Cardiac muscle cell (in vitro differentiated cells and primary cell): ENCODE measurements around the gene RDM1. TPM values are rescaled to one million over a fixed set of nuclear protein-coding genes. Genes with fewer than 3 reads are reported as not detected.
A peak's percentile ranks its signal among the peaks of the same experiment; 100 is the strongest.

Source experiments
- DNase-seq, 2 donors: peaks; one replicate each; pipeline versions ENCODE4 v3.0.0 to v3.0.0-alpha.2; 2010 to 2017; ENCODE audit warnings: low read depth in 1 of 2, low spot score in 1 of 2
- H3K27ac ChIP-seq: fragments of 200-600 bp; sonication (generic); 2 replicates; pipeline ENCODE4 v1.5.1; 2016
- H3K27me3 ChIP-seq: fragments of 200-600 bp; sonication (generic); 2 replicates; pipeline ENCODE4 v1.6.0; 2016; ENCODE audit warnings: control low read depth
- H3K36me3 ChIP-seq: fragments of 200-600 bp; sonication (generic); 2 replicates; pipeline ENCODE4 v1.5.1; 2016; ENCODE audit warnings: control low read depth
- H3K4me1 ChIP-seq: fragments of 200-600 bp; sonication (generic); 2 replicates; pipeline ENCODE4 v1.8.1; 2017; ENCODE audit warnings: low read depth, mild to moderate bottlenecking, mixed run types
- H3K4me3 ChIP-seq: fragments of 200-600 bp; sonication (generic); 2 replicates; pipeline ENCODE4 v1.5.1; 2016; ENCODE audit warnings: mild to moderate bottlenecking
- H3K9me3 ChIP-seq: fragments of 200-600 bp; sonication (generic); 2 replicates; pipeline ENCODE4 v1.5.1; 2017; ENCODE audit warnings: low read depth, mild to moderate bottlenecking, control low read depth
- polyA plus RNA-seq: library from polyadenylated mRNA; unstranded; fragments of >200 nt; fragmentation: Nextera tagmentation; extraction: Ambion mirVana; gene quantifications from 2 replicates; pipeline ENCODE4 v1.2.1, GENCODE V29; 2016
- total RNA-seq: library from RNA; depleted of rRNA; stranded (reverse); fragments of >200 nt; gene quantifications from 2 replicates; pipeline ENCODE4 v1.2.3, GENCODE V29; 2016
- TF ChIP-seq, protein P1 (sequence below): IDR thresholded peaks from 2 replicates; pipeline ENCODE4 v1.5.1; 2012; ENCODE audit warnings: low read depth, mild to moderate bottlenecking, low read length

RDM1 gene
- total and polyA plus RNA-seq, 2 experiments from 2014 or later: 2.6 to 6.4 TPM

DNA sequence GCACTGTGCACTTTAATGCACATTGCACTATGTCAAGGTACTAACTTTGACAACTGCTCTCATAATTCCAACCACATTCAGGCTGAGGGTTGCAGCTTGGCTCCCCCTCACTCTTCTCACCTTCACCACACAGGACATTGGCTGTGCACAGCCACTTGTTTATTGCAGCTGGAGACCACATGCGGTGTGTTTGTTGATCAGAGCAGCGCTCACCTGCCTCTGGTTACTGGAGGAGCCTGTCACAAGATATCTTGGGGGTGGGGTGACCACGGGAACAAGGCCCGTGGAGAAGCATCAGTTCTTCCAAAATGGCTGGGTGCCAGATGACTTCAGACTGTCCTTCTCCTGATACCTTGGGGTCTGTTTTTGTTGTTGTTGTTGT is 39.8 kb downstream of the RDM1 start:
- no peaks in the 10 kb centered on the region for H3K36me3 ChIP-seq
- TF ChIP-seq, protein P1, sequence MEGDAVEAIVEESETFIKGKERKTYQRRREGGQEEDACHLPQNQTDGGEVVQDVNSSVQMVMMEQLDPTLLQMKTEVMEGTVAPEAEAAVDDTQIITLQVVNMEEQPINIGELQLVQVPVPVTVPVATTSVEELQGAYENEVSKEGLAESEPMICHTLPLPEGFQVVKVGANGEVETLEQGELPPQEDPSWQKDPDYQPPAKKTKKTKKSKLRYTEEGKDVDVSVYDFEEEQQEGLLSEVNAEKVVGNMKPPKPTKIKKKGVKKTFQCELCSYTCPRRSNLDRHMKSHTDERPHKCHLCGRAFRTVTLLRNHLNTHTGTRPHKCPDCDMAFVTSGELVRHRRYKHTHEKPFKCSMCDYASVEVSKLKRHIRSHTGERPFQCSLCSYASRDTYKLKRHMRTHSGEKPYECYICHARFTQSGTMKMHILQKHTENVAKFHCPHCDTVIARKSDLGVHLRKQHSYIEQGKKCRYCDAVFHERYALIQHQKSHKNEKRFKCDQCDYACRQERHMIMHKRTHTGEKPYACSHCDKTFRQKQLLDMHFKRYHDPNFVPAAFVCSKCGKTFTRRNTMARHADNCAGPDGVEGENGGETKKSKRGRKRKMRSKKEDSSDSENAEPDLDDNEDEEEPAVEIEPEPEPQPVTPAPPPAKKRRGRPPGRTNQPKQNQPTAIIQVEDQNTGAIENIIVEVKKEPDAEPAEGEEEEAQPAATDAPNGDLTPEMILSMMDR: no peak
- no peaks in the 10 kb centered on the region for H3K9me3 ChIP-seq
- H3K4me3 ChIP-seq: no peak overlapping the region
- no peak for DNase-seq
- H3K4me1 ChIP-seq: peaks cover 7% of the 10 kb centered on the region
- H3K27ac ChIP-seq: no peak overlapping the region
- no peaks in the 10 kb centered on the region for H3K27me3 ChIP-seq

DNA sequence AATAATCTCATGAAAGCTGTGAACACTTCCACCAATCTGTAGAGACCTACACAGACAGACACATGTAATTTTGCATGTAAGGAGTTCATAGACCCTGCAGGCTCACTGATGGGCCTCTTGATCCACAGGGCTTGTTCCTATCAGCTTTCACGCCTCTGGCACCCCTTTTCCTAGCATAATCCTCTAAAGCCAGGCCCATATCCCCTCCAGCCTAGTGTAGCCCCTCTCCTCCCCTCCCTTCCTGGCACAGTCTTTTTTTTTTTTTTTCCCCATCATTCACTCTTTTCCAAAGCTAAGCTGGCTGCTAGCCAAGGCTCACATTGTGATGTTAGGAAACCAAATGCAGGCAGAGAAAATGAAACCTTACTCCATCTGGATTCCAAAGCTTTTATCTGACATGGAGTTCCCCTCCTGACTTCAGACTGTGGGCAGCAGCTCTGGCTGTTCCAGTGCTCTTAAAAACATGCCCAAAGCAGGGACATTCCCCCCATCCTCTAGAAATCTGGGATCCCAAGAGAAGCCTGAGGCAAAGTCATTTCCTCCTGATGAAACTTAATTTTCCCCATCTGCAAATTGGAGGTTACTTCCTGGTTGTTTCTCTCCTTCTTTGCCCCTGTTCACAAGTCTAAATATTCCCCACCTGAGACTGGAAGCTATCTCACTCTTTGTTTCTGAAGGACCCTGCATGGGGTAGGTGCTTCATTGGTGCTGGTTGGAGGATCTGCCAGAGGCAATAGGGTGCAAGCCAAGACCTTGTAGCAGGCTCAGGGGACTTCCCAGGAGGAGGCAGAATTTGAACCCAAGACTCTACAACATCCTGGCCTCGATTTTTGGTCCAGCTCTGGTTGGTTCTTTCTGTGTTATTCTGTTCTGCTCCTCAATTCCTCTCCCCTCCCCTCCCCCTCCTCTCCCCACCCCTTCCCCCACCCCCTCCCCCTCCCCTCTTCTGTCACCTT is 40.5 kb downstream of the RDM1 start:
- Histone ChIP-seq H3K9me3 (no peaks in the 10 kb centered on the region), H3K27me3 (no peaks in the 10 kb centered on the region), H3K27ac (peak overlapping the region; percentile 51), H3K4me1 (peaks cover 7% of the 10 kb centered on the region), H3K36me3 (no peaks in the 10 kb centered on the region), H3K4me3 (no peak overlapping the region)
- TF ChIP-seq, protein P1: no peak
- peak; percentile 55 to 91 for DNase-seq

DNA sequence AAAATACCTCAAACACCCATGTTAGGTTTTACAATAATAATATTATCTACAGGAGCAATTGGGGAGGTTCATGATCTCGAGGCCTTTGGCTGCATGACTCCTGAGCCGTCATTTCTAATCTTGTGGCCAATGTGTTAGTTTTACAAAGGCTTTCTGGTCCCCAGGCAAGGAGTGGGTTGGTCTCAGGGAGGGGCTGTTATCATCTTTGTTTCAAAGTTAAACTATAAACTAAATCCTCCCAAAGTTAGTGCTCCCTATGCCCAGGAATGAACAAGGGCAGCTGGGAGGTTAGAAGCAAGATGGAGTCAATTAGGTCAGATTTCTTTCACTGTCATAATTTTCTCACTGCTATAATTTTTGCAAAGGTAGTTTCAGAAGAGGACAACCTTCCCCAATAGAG is 41.3 kb downstream of the RDM1 start:
- TF ChIP-seq, protein P1: no peak
- Histone ChIP-seq H3K27ac (no peak overlapping the region), H3K4me1 (peaks cover 7% of the 10 kb centered on the region), H3K36me3 (no peaks in the 10 kb centered on the region), H3K4me3 (no peak overlapping the region), H3K27me3 (no peaks in the 10 kb centered on the region), H3K9me3 (no peaks in the 10 kb centered on the region)
- no peak for DNase-seq

DNA sequence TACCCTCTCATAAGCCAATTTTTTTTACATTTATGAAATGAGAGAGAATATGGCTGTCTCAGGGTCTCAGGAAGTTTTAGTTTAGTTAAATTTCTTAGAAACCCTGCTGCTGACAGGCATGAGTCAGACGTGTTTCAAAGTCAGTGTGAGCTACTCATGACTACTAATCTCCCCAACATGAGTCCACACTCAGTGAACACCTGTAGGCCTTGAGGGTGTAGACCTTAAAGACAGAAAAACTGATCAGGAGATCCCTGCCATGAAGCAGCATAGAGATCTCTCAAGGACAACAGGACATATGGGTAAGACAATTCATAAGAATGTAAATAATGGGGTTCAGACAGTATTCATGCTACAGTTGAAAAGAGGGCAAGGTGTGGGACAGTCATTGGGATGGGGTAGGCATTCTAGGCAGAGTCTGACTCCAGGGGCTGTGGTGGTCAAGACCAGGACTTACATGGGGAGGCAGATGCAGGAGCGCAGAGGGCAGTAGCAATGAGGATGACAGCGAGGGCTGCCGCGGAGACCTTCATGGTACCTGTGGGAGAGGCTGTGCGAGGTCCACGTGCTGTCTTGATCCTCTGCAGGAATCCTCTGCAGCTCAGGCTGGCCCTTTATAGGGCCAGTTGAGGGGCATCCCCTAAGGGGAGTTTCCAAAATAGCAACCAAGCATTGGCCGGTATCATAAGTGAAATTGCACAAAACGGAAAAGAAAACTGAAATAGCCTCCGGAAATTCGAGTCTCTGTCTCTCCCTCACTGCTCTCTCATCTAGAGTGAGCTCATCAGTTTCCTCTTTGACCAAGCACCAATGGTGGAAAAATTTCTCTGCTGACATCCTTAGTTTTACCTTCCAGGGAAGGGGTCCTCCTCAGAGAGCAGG is 50.6 kb downstream of the RDM1 start, which contains the start of gene CCL5:
TSS of gene CCL5 (minus strand) at position 588 of the 882 bp plus-strand sequence.
- DNase-seq: peak in 1 of 2 donors; percentile 56
- Histone ChIP-seq H3K4me3 (no peak within 1 kb of the TSS), H3K4me1 (no peaks in the 10 kb centered on the region), H3K9me3 (no peaks in the 10 kb centered on the region), H3K27me3 (no peaks in the 10 kb centered on the region), H3K27ac (no peak within 1 kb of the TSS), H3K36me3 (no peaks in the 10 kb centered on the region)
- TF ChIP-seq, protein P1: no peak

DNA sequence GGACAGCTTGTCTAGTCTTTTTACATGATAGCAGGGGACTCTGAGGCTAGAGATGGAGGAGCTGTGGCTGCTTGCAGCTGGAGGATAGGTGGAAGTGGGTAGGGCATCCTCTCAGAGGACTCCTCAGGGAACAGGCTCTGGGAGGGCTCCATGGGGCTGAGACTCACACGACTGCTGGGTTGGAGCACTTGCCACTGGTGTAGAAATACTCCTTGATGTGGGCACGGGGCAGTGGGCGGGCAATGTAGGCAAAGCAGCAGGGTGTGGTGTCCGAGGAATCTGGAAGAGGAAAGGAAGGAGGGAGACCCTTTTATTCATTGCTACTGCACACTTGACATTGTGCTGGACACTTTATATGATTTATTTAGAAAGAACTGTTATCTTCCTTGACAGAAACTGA is 52.2 kb downstream of the RDM1 start:
- DNase-seq: no peak
- no peak overlapping the region for H3K4me3 ChIP-seq
- TF ChIP-seq, protein P1: no peak

More for the DNA sequence above, 52.2 kb downstream of the RDM1 start:
- Histone ChIP-seq H3K4me1 (peaks cover 7% of the 10 kb centered on the region), H3K27me3 (no peaks in the 10 kb centered on the region), H3K27ac (no peak overlapping the region), H3K9me3 (no peaks in the 10 kb centered on the region), H3K36me3 (no peaks in the 10 kb centered on the region)
